Immature natural killer cell (primary cell): ENCODE data around the gene RNF214. TPM values are rescaled to one million over a fixed set of nuclear protein-coding genes. Genes with fewer than 3 reads are reported as not detected.

Experiments used
- DNase-seq, 3 donors: peaks; one replicate each; pipeline ENCODE4 v3.0.0; 2022; ENCODE audit warnings: mixed read lengths in 1 of 3
- H3K27ac Mint-ChIP-seq, 6 donors: one replicate each; pipeline ENCODE4 v1.8.0; 2020; ENCODE audit warnings: mixed read lengths in 6 of 6, mild to moderate bottlenecking in 5 of 6, inconsistent platforms in 4 of 6, moderate library complexity in 3 of 6
- H3K27me3 Mint-ChIP-seq, 3 donors: one replicate each; pipeline ENCODE4 v1.8.0; 2020 to 2021; ENCODE audit warnings: low read depth in 3 of 3, mild to moderate bottlenecking in 3 of 3, mixed read lengths in 3 of 3, moderate library complexity in 3 of 3, inconsistent platforms in 1 of 3
- H3K36me3 Mint-ChIP-seq, 3 donors: one replicate each; pipeline ENCODE4 v1.8.0; 2020; ENCODE audit warnings: mixed read lengths in 3 of 3, inconsistent platforms in 2 of 3, mild to moderate bottlenecking in 2 of 3
- H3K4me1 Mint-ChIP-seq, 2 donors: one replicate each; pipeline ENCODE4 v1.8.0; 2020; ENCODE audit warnings: inconsistent platforms in 2 of 2, mild to moderate bottlenecking in 2 of 2, mixed read lengths in 2 of 2, moderate library complexity in 1 of 2
- H3K4me3 Mint-ChIP-seq, 5 donors: one replicate each; pipeline ENCODE4 v1.8.0; 2020; ENCODE audit warnings: mild to moderate bottlenecking in 5 of 5, mixed read lengths in 5 of 5, inconsistent platforms in 3 of 5, moderate library complexity in 3 of 5
- H3K9me3 Mint-ChIP-seq, 6 donors: one replicate each; pipeline ENCODE4 v1.8.0; 2020; ENCODE audit warnings: mild to moderate bottlenecking in 6 of 6, mixed read lengths in 6 of 6, inconsistent platforms in 4 of 6, moderate library complexity in 3 of 6
- polyA plus RNA-seq, 3 donors: library from polyadenylated mRNA; unstranded; fragments of 300-500 nt; fragmentation: Illumina TruSeq; gene quantifications; one replicate each; pipeline ENCODE4 v1.2.3, GENCODE V29; 2021

The RNF214 gene
- polyA plus RNA-seq, 3 donors from 2014 or later, result 5.3 to 9.8 (median 8.9) TPM

GRCh38 chr11:117223741-117224689 is 8.5 kb upstream of the RNF214 start:
- Mint-ChIP-seq H3K27me3 (peaks cover 0 to 5% (median 0%) of the 10 kb centered on the region in 3 donors), H3K9me3 (no peaks in the 10 kb centered on the region), H3K4me3 (no peak overlapping the region), H3K27ac (peak overlapping the region in 2 of 6 donors; percentile 12 to 28), H3K36me3 (peaks cover 17 to 52% (median 27%) of the 10 kb centered on the region in 3 donors), H3K4me1 (peaks cover 23 to 24% of the 10 kb centered on the region in 2 donors)
- no peak for DNase-seq

DNA sequence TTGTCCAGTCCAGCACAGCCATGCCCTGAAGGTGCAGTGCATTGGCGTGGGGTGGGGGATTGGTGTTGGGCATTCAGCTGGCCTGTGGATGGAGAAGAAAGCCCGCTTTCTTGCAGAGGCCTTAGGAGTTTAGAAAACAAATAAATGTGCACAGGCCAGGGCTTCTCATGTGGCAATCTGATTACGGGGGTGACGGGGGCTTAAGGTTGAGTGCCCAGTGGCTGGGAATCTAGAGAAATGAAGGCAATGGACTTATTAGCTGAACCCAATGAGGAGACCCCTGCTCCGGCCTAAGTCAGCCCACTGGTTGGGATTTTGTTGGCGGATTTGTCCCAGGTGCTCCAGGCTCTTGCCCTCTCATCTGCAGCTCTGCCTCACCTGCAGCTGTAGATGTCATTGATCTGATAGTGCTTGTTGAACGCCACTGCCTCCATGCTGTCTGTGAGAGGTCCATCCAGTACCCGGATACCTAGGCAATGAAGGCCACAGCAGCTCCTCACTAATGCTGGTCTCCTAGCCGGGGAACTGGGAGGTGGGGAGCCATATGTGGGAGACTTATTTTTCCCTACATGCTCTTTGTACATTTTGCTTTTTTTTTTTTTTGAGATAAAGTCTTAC is 6.8 kb upstream of the RNF214 start:
- no peak for DNase-seq
- Mint-ChIP-seq H3K9me3 (no peaks in the 10 kb centered on the region), H3K27me3 (peaks cover 0 to 5% (median 5%) of the 10 kb centered on the region in 3 donors), H3K4me3 (no peak overlapping the region), H3K27ac (peak overlapping the region in 2 of 6 donors; percentile 48 to 84), H3K4me1 (peaks cover 39 to 41% of the 10 kb centered on the region in 2 donors), H3K36me3 (peaks cover 19 to 51% (median 23%) of the 10 kb centered on the region in 3 donors)

DNA sequence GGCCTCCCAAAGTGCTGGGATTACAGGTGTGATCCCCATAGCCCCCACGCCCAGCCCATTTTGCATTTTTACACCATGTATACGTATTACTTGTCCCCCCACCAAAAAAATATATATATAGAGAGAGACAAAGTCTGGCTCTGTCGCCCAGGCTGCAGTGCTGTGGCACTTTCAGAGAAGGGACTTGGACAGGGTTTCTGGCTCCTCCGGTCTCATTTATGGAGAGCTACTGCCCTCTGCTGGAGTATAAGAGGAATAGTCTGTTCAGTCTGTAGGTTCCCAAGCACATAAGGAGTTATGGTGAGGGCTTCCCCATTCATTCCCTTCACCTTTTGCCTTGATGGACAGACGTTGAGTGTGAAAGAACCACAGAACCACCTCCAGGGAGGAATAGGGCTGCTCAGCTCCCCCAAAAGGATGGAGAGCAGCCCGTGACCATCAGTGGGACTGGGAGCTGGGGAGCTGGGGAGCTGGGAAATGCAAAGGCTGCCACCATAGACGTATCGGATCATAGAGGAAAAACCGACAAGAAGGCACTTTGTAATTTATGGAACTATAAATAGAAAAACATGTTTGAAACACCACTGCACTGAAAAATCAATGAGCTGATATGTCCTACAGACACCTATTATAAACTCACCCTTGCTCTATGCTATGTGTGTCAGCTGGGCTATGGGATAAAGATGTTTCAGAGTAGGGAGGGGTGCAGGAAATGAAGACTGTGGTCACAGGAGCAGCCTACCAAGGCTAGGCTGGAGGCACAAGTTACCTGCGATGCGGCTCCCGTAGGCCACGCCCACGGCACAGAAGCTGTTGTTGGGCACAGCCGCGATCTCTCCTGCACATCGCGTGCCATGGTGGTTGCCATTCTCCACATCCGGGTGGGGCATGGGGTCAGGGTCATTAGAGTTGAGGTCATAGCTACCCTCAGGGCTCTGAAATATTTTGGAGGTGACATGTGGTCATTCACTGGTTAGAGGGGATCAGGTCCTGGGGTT is 5.8 kb upstream of the RNF214 start:
- Mint-ChIP-seq H3K27ac (peak overlapping the region; percentile 2 to 84 (median 82)), H3K36me3 (peaks cover 19 to 47% (median 19%) of the 10 kb centered on the region in 3 donors), H3K27me3 (peaks cover 6 to 12% (median 9%) of the 10 kb centered on the region in 3 donors), H3K4me3 (peak overlapping the region in 1 of 5 donors; percentile 21), H3K9me3 (no peaks in the 10 kb centered on the region), H3K4me1 (peaks cover 47 to 50% of the 10 kb centered on the region in 2 donors)
- peak; percentile 63 to 70 (median 64) for DNase-seq

- H3K4me1 Mint-ChIP-seq, result peaks cover 49 to 52% of the 10 kb centered on the region in 2 donors
- H3K9me3 Mint-ChIP-seq, result no peaks in the 10 kb centered on the region
- peaks cover 11 to 20% (median 12%) of the 10 kb centered on the region in 3 donors for H3K27me3 Mint-ChIP-seq
- peaks cover 15 to 40% (median 16%) of the 10 kb centered on the region in 3 donors for H3K36me3 Mint-ChIP-seq
- no peak for DNase-seq
- peak overlapping the region in 5 of 6 donors; percentile 39 to 85 (median 72) for H3K27ac Mint-ChIP-seq
- peak overlapping the region in 4 of 5 donors; percentile 3 to 76 (median 16) for H3K4me3 Mint-ChIP-seq
Measured at GRCh38 chr11:117228091-117228490, 4.4 kb upstream of the RNF214 start.

- H3K4me3 Mint-ChIP-seq, result peak overlapping the region; percentile 91 to 99 (median 95)
- peaks cover 16 to 25% (median 16%) of the 10 kb centered on the region in 3 donors for H3K27me3 Mint-ChIP-seq
- peaks cover 15 to 35% (median 16%) of the 10 kb centered on the region in 3 donors for H3K36me3 Mint-ChIP-seq
- no peaks in the 10 kb centered on the region for H3K9me3 Mint-ChIP-seq
- H3K27ac Mint-ChIP-seq, result peak overlapping the region; percentile 90 to 100 (median 96)
- peaks cover 59 to 65% of the 10 kb centered on the region in 2 donors for H3K4me1 Mint-ChIP-seq
- no peak for DNase-seq
Measured at GRCh38 chr11:117229411-117229810, 3.1 kb upstream of the RNF214 start.

DNA sequence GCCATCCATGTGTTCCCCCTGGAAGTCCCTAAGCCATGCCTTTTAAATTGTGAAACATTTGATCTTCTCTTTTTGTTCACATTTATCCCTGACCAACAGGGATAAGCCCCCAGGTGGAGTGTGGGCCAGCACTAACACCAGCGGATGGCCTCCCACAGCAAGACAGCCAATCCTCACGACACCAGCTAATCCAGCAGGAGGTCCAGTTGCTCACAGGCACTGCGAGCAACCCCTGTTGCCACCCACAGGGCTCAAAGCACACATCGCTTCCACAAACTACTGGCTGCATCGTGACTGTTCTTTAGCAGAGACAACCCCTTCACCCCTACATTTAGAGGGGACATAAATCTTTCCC is 2.6 kb upstream of the RNF214 start:
- peaks cover 15 to 30% (median 16%) of the 10 kb centered on the region in 3 donors for H3K36me3 Mint-ChIP-seq

DNA sequence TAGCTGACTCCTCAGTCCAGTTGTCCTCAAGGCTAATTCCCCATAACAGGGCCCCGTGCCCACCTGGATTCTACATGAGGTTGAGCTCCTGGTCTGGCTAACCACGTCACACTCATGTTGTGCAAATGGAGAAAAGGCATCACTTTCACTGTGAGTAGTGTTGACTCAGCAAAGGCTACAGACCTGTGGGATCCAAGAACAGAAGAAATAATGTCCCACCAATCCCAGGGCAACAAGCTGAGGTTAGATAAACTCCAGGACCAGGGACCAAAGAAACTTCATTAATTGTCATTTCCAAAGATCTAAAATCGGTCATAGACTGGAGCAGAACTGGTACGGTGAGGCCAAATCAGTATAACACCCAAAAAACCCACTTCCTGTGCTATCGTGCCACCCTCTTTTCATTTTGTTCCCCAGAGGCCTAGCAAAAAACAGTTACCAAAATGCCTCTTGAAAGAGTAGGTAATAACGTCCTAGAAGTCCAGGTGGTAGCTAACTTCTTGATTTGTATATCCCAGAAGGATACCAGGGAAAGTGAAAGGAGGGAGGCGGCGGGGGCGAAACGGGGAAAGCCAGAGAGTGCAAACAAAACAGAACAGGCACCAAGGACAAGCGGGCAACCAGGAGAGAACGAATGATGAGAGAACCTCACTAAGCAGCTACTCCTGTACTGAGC is 2.0 kb upstream of the RNF214 start:
- no peaks in the 10 kb centered on the region for H3K9me3 Mint-ChIP-seq
- DNase-seq, result peak; percentile 72 to 75 (median 72)
- H3K27me3 Mint-ChIP-seq, result peaks cover 16 to 25% (median 16%) of the 10 kb centered on the region in 3 donors
- peaks cover 59 to 65% of the 10 kb centered on the region in 2 donors for H3K4me1 Mint-ChIP-seq
- peaks cover 15 to 25% (median 16%) of the 10 kb centered on the region in 3 donors for H3K36me3 Mint-ChIP-seq
- H3K27ac Mint-ChIP-seq, result peak overlapping the region; percentile 90 to 100 (median 96)
- H3K4me3 Mint-ChIP-seq, result peak overlapping the region; percentile 91 to 99 (median 95)

More for the DNA sequence above, 2.6 kb upstream of the RNF214 start:
- H3K4me3 Mint-ChIP-seq, result peak overlapping the region; percentile 91 to 99 (median 95)
- DNase-seq, result no peak
- peak overlapping the region; percentile 90 to 100 (median 96) for H3K27ac Mint-ChIP-seq
- peaks cover 16 to 25% (median 16%) of the 10 kb centered on the region in 3 donors for H3K27me3 Mint-ChIP-seq
- H3K4me1 Mint-ChIP-seq, result peaks cover 59 to 65% of the 10 kb centered on the region in 2 donors
- H3K9me3 Mint-ChIP-seq, result no peaks in the 10 kb centered on the region

DNA sequence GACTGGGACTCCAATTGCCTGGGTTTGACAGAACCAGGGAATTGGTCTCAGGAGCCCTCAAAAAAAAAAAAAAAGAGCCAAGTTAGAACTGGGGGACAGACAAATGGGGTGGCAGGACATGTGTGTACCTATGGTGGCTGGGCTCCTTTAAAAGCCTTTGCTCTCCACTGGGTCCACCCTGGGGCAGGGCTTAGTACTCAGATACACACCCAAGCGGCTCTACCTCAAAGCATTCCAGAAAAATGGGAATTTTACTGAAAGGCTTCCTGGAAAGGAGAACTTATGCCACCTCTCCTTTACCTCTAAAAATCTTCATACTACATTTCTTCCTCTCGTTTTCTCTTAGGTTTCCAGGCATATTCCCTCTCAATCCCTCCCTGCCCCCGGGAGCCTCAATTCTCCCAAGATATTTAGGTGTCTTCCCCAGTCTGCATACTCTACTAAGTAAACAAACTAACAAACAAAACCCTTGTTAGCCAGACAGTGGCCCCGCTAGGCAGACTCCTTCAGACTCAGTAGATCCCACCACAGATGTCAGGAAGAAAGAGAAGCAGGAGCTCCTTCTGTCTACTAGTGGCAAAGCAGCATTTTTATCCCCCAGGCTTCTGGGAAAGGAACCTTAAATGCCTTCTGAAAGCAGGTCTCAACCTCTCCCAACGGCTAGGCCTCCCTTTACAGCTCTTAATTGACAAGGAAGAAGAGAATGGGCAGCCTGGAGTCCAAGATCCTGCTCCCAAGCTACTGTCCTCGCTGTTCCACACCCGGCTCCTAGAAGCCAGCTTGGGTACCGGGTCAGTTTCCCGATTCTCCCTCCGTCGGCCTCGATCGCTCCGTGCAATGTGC is 1.3 kb upstream of the RNF214 start:
- peaks cover 59 to 64% of the 10 kb centered on the region in 2 donors for H3K4me1 Mint-ChIP-seq
- H3K36me3 Mint-ChIP-seq, result peaks cover 15 to 23% (median 16%) of the 10 kb centered on the region in 3 donors
- peak overlapping the region; percentile 91 to 99 (median 95) for H3K4me3 Mint-ChIP-seq
- peak overlapping the region; percentile 90 to 100 (median 96) for H3K27ac Mint-ChIP-seq
- H3K9me3 Mint-ChIP-seq, result no peaks in the 10 kb centered on the region
- peak in 1 of 3 donors; percentile 9 for DNase-seq
- H3K27me3 Mint-ChIP-seq, result peaks cover 16 to 25% (median 18%) of the 10 kb centered on the region in 3 donors

- peaks cover 53 to 59% of the 10 kb centered on the region in 2 donors for H3K4me1 Mint-ChIP-seq
- no peak for DNase-seq
Measured at GRCh38 chr11:117231842-117232091, 704 bp upstream of the RNF214 start, which contains the start of gene PCSK7. Gene PCSK7, minus strand, starts transcription at chr11:117232073. Its CDS starts 2,229 bp downstream, at chr11:117229844.

GRCh38 chr11:117232911-117233409 is 489 bp downstream of the RNF214 start:
- Mint-ChIP-seq H3K4me1 (peaks cover 50 to 51% of the 10 kb centered on the region in 2 donors), H3K4me3 (peak overlapping the region; percentile 83 to 88 (median 87)), H3K9me3 (no peaks in the 10 kb centered on the region), H3K27ac (peak overlapping the region; percentile 83 to 90 (median 86)), H3K27me3 (peaks cover 16 to 25% (median 18%) of the 10 kb centered on the region in 3 donors), H3K36me3 (peaks cover 9 to 18% (median 10%) of the 10 kb centered on the region in 3 donors)
- DNase-seq, result no peak

More at GRCh38 chr11:117231842-117232091, 704 bp upstream of the RNF214 start, which contains the start of gene PCSK7:
- H3K27ac Mint-ChIP-seq, result peak within 1 kb of the TSS; percentile 90 to 100 (median 98)
- H3K4me3 Mint-ChIP-seq, result peak within 1 kb of the TSS; percentile 95 to 100 (median 99)
- peaks cover 9 to 22% (median 12%) of the 10 kb centered on the region in 3 donors for H3K36me3 Mint-ChIP-seq
- peaks cover 16 to 25% (median 18%) of the 10 kb centered on the region in 3 donors for H3K27me3 Mint-ChIP-seq
- no peaks in the 10 kb centered on the region for H3K9me3 Mint-ChIP-seq

DNA sequence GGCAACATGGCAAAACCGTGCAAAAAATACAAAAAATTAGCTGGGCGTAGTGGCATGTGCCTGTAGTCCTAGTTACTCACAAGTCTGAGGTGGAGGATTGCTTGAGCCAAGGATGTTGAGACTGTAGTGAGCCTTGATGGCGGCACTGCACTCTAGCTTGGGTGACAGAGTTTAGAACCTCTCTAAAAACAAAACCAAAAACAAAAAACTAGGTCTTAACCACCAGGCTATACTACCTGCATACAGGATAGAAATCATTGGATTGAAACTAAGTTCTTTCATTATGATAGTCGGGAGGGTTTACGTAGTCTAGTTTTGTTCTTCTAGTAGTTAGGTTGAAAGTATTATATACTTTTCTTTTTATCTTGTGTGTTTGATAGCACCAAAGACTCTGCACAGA is 5.8 kb downstream of the RNF214 start:
- no peaks in the 10 kb centered on the region for H3K9me3 Mint-ChIP-seq
- no peak for DNase-seq
- no peak overlapping the region for H3K4me3 Mint-ChIP-seq
- peaks cover 11 to 13% of the 10 kb centered on the region in 2 donors for H3K4me1 Mint-ChIP-seq
- no peak overlapping the region for H3K27ac Mint-ChIP-seq
- peaks cover 9 to 24% (median 16%) of the 10 kb centered on the region in 3 donors for H3K36me3 Mint-ChIP-seq
- peaks cover 3 to 6% (median 4%) of the 10 kb centered on the region in 3 donors for H3K27me3 Mint-ChIP-seq
